ENCODE results near the gene SYT1.

The SYT1 gene

DNA sequence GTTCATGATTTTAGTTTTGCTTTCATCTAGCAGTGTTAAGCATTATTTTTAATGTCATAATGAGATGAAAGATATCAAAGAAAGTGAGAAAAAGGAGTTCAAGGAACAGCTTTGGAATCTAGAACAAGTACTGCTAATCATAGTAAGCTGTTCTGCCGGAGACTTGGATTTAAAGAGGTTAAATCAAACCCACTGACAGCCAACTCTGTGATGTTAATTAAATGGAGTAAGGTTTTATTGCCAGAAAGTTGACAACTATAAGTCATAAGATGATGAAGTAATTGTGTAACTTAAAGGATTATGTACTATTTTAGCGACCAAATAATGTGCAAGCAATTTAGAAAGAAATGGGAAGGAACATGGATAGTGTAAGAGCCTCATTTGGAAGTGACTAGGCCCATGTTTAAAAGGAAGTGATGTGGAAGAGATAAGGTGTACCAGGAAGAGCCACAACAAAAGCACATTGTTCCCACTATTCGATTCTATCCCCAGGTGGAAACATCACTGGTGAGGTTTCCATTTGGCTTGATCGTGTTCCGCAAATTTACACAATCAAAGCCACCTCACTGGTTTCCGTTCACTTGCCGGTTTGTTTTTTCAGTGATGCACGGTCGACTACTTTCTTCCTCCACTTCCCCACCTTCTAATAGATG is 437.7 kb downstream of the SYT1 start:
- DNase-seq: no peak

DNA sequence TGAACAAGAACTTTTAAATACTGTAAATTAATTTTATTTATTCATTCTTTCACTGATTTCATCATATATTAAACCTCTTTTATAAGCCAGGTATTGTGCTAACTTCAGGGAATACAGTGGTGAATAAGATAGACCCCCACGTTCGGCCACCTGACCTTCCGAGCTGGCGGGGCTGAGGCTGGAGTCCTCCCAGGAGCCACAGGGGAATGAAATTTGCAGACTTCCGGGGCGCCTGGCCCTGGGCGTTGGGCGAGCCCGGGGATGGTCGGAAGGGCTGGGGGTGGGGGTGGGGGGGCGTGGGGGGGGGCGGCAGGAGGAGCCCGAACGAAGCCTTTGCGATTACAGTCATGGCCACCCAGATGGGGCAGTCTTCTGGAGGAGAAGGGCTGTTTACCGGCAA is 442.8 kb downstream of the SYT1 start:
- DNase-seq: no peak

DNA sequence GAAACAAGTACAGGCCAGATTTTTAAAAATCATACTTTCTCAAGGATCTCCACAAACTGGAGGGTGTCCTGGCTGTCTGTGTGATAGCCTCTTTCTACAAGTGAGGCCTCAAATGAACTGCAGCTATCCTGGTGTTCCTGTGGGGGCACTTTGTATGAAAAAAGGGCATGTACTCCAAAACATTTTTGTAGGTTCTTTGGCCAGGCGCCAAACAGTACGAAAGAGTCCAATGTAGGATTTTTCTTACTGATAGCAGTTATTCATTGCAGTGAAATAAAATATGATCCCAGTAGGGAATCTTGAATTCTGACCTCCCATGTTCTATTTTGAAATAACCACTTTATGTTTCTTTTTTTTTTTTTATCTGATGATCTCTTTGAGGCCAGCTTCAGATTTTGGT is 444.5 kb downstream of the SYT1 start:
- DNase-seq: no peak

DNA sequence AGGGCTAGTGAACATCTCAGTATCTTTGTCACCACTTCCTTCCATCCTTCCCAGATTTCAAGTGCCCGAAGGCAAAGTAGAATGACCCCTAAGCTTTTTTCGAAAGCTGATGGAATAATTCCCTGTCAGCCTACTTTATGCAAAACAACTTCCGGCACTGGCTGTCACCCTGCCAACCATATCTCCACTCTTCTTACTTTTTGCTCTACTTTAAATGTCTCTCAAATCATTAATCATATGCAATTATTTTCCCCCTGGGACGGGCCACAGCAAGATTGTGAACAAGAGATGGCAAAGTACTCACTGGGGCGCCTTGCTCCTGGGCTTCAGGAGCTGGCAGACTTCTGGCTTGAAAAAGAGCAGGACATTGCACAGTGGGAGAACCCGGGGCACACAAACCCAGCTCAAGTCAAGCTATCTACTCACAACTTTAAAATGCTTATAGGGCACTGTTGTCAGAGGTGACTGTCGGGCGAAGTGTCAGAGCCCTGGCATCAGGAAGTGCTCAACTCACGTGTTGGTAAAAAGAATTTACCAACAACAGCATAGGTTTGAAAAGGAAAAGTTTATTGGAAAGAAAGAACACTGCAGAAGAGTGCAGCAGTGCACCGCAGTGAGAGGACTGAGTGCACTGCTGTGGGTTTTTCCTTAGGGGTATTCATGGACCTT is 452.7 kb downstream of the SYT1 start:
- no peak for DNase-seq

DNA sequence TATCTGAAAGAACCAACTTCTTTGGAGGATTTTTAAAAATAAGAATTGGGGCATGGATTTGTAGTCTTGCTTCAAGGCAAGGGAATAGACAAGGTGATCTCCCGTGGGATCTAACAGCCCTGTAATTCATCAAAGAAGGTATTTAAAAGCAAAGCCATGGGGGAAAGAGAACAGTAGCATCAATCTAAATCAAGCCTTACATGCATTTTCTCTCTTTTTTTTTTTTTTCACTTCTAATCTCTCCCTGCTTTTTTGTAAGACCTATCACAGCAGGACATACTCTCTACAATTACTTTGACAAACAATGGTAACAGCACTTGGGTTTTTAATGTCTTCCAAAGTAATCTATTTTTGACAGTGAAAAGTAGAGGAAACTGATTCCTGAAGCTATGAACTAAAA is 458.3 kb downstream of the SYT1 start:
- no peak for DNase-seq

DNA sequence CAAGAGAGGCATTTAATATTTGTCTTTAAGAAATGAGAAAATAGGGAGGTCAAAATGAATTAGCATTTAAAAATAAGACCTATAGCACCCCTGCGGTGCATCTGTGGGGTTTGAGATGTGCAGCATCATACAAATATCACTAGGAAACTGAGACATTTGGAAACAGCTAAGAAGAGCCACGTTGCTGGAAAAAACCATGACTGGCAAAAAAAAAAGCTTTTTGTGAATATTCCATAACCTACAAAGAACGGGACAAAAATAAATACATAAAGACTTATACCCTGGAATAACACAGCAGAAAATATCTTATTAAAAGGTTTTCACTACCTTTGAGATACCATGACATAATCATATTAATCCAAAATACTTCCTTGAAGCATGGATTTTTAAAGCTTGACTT is 460.0 kb downstream of the SYT1 start:
- no peak for DNase-seq

DNA sequence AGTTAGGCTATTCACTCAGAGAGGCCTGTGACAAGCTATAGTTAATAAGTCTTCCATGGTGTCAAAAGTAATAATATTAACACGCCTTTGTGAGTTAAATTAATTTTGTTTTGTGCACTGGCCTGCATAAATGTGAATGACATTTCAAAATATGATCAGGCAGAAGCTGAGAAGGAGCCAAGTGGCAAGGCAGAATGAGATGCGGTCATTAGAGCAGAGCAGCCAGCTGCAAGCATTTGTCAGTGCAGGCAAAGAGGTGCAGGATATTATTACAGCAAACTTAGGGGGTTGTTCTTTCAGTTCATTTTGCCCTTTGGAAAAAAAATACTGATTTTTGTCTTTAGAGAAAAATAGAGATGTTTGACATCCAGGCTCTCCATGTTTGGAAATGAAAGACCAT is 461.6 kb downstream of the SYT1 start:
- DNase-seq: no peak

DNA sequence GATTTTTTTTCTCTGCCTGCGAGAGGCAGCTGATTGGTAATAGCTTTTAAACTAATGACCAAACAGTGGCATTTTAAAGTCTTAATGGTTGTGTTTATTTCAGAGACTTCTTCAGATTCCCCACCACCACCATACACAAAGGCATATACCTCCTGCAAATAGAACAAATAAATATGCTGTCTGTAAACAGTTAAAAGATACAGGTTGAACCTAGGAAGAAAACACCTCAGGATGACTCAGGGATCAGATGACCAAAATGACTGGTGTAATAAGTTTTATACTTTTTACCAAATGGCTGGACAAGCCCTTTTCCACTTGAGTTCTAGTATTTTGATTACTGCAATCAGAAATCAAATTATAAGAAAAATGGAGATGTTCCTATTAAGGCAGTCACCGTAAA is 462.1 kb downstream of the SYT1 start:
- no peak for DNase-seq

DNA sequence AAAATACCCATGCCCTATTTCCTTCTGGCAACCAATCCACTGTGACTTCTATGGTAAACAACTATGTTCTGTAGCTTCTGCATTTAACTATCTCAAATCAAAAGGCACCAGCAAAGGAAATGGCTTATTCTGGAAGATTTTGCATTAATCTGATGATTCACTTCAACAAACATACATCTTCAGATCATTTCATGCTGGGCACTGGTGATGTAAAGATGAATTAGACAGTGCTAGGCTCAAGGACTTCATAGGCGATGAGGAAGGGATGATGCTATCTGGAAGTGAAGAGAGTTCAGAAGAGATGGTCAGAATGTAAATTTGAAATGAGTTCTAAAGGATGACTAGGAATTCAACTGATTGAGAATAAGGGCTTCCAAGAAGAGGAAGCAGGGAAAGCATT is 462.9 kb downstream of the SYT1 start:
- DNase-seq: no peak

DNA sequence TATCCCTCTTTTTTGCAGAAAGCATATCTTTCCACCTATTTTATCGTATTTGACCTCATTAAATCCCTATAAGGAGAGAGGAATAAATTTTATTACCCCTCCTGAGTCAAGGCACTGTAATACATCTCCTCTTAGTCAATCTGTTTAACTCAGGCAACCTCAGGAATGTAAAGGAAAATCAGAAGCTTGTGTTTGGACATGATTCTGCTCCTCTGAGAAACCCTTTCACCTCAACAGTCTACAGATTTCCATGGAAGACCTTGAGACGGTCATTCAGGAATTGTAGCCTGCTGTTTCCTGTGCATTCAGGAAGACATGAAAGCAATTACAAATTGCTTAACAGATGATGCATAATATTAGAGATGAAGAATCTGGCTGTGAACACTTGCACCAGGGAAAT is 465.4 kb downstream of the SYT1 start:
- no peak for DNase-seq

DNA sequence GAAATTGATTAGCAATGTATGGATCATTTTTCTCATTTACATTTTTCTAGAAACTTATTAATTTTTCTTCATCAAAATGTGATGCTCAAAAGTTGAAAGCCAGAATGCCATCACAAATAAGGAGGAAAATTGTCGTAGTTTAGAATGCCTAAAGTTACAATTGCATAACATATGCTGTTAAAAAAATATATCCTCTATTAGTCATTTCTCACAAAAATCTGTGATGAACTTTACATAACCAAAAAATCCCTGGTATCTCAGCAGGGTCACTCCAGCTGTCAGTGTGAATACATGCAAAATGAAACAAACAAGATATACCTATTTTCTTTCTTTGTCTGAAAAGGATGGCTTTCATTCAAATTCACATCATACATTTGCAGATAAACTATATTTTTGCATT is 467.3 kb downstream of the SYT1 start:
- DNase-seq: no peak

DNA sequence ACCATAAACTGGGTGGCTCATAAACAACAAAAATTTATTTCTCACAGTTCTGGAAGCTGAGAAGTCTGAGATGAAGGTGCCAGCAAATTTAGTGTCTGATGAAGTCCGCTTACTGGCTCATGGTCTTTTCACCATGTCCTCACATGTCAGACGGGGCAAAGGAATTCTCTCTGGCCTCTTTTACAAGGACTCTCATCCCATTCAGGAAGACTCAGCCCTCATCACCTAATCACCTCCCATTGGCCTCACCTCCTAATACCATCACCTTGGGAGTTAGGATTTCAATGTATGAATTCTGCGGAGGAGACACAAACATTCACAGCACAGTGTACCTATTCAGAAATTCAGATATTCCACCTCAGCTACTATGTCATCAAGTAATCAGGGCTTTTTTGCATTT is 468.6 kb downstream of the SYT1 start:
- DNase-seq: no peak

DNA sequence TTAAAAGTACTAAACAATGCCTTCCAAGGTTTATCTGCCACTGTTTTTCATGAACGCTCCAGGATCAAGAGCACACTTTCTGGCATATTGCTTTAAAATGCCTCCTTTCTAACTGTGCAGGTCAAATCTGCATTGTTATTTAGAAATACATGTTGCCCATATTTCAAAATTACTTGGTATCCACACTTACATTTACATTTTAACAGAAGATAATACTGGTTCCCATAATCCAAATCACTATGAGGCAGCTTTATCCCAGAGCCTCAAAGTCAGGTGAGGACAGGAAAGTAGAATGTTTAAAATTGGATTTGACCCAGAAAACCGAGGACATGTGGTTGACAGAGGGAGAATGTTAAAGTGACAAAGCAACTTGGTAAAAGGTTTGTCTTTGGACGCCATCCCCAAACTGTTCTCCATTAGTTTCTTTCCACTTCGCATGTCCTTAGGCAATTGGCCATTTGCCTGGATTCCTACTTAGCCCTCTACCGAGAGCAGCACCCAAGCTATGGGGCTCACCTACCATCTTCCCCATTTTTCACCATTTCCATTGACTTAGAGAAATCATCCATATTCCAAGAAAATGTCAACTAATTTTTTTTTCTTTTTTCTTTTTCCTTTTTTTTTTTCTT is 473.2 kb downstream of the SYT1 start:
- DNase-seq: no peak

DNA sequence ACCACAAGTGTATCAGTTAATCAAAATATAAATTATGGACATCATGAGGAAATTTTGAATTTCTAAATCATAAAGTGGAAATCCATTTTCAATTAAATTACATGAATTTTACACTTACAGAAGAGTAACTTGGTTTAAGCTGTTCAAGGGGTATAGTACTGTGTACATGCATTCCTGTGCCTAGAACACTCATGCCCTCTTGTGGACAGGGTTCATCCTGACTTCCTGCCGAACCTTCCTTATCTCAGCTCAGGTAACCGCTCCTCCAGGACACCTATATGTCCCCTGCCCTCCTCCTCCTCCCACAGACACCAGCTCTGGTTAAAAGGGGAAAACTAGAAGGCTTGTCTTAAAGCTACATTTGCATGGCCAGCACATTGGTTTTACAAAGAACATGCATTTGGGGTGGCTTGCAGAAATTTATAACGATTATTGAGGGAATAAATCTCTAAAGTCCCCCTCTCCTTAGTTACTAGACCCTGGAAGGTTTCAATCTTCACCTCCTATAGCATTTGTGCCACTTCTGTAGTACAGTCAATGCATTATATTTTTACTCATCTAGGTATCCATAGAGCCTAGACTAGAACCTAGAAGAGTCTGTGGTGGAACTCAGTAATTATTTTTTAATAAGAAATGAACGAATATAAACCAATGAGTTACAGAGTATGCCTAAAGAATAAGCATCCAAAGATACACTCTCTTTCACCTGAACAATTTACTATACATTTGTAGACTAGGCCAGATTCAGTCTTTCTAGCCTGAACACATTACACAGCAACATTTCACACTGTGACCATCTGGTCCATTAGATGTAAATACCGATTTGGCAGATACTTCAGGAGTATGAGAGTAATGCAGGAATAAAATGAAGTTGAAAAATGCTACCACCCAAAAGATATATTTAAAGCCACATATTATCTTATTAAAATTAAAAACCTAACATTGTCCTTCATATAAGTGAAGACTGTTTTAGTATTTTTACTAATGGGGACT is 480.6 kb downstream of the SYT1 start:
- no peak for DNase-seq

DNA sequence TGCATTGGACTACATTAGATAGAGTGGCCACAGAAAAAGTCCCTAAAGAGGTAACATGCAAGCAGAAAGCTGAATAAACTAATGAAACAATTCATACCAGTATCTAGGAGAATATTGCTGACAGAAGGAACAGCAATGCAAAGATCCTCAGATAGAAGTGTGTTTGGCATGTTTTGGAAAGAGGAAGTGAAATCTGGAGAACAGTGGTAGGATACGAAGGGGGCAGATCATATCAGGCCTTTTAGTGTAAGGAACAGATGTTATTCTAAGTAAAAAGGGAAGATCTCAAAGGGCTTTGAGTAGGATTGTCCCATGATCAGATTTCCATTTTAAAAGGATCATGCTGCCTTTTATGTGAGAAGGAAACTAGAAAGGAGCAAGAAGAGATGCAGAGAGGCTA is 483.3 kb downstream of the SYT1 start:
- DNase-seq: no peak

DNA sequence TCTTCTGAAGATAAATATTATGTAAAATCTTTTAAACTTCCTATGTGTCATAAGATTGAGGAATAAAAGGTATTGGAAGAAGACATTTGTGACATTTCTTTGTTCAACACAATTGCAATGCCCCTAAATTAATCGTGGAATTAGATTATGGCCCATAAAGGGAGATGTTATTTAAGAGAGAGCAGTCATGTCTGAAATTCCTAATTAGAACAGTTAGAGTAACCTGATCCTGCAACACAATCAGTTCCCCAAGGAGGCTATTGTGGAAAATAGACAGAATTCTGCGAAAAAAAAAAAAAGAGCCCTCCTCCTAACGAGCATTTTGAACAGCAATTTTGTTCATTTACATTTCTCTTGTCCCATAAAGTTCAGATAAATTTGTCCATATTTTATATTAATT is 486.7 kb downstream of the SYT1 start:
- no peak for DNase-seq

DNA sequence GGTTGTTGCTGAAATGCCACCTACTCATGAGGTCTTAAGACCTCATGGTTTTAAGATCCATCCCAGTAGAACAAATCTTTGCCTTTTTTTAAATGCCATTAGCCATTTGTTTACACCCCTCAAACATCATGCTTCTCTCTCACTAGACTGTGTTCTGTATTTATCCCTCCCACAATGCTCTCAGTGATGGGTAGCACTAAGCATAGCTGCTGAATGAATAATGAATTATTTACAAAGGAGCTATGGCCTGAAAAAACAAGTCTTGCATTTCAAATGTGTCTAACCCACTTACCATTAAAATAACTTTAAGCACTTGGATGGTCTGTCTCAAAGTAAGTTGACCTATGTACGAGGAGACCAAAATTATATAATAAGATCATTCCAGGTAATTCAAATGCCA is 491.6 kb downstream of the SYT1 start:
- DNase-seq: no peak

DNA sequence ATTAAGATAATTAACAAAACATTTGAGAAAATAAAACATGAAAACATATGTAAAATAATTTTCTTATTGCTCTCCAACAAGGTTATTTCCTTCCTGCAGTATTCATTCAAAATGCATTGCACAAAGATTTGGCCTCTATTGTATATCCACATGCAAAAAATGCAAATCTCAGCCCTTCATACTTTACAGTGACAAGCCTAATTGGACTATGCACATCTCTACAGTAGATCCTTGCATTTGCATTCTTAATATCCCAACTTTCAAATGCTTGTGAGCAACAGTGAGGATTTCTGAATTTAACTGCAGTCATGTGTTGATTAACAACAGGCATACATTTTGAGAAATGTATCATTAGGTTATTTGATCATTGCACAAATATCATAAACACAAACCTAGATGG is 492.5 kb downstream of the SYT1 start:
- DNase-seq: no peak

DNA sequence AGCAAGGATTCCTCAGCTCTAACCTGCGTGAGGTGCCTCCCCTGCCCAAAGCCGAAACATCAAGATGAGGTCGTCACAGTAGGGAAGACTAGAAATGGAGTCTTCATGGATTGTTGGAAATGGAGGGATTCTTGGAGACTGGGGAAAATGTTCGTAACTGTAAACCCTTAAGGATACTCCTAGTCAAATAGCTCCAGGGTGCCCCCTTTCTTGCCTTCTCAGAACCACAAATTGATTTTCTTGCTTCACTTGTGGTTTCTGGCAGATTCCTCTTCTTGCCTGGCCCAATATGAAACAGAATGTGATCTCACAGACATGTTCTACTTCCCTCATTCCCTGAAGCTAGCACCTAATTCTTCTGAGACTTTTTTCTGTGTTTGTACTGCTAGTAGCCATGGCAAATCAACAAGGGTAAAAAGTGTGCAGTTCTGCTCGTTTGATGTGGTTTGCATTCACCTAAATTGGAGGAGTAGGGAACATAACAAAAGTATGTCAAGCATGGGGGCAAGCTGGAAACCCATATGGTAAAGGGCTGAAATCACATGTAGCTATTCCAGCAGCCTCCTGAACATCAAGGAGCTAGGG is 494.2 kb downstream of the SYT1 start:
- no peak for DNase-seq

DNA sequence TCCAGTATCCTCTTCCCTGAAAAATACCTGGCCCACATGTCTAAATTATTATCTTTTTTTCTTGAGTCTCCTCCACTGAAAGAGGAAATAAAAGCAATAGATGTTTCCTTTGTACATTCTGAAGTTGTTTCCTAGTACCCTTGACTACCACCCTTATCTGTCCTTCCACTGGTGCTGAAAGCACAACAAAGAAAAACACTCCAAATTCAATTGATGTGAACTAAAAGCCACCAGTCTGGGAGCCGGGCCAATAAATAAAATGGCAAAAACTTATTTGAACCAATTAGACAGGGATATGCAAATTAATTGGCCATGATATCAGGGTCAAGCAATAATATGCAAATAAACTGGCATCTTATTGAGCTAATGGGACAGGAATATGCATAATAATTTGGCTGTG is 495.7 kb downstream of the SYT1 start:
- DNase-seq: no peak

DNA sequence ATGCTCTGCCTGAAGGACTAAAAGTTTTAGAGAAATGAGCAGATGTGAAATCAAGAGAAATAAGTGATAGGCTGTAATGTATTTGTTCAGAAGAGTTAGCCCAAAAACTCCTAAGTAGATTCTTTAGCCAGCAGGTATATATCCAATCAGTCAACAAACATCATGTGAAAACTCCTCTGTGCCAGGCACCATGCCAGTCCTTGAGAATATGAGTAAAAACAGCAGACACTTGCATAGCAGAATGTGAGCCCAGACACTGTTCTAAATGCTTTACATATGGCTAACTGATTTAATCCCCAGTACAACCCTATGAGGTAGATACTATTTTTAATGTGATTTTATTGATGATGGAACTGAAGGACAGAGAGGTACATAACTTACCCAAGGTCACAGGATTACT is 496.4 kb downstream of the SYT1 start:
- no peak for DNase-seq

DNA sequence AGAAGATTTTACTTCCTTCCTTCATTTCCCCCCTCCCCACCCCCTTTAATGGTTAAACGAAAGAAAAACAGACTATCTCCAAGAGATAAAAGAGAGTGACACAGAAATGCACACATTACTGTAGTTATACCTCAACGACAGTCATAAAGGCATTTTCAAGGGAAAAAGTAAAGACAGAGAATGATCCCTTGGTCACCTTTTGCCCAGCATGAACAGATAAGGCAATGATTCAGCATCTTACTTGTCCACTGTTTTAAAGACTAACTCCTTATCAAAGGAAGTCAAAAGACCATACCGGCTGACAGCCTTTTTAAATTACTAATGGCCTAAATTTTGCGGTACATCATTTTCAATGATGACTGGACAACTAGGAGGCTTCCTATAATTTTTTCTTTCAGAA is 499.6 kb downstream of the SYT1 start:
- DNase-seq: no peak

DNA sequence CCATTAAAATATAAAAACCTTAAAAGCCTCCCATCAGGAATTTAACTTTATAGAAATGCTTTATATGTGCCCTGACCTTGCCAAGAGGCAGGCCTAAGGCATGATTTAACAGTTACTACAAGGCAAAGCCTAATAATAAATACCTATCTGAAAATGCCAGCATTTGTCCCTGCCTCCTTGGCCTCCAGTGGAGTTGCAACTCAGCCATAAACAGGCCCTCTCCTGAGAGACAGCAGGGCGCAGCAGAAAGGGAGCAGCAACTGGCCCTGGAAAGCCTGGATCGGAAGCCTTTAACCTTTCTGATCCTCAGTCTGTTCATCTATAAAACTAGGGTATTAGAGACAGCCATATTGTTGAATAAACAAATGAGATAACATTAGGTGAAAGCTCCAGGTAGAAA is 501.8 kb downstream of the SYT1 start:
- no peak for DNase-seq

Data from stimulated activated naive CD4-positive, alpha-beta T cell treated with Interleukin-2 at 50 U/mL for 16 hours (primary cell).